Activated gamma-delta T cell (primary cell): ENCODE results near the gene SLC12A7.
"Not testable (repeated sequence)": the region's sequence is repeated elsewhere in the genome, so short reads cannot be mapped to it uniquely, and the experiment has no call there.

Source experiments
- DNase-seq: peaks from one replicate; lab custom pipeline; 2025; lab: John Stamatoyannopoulos, UW

The SLC12A7 gene

DNA sequence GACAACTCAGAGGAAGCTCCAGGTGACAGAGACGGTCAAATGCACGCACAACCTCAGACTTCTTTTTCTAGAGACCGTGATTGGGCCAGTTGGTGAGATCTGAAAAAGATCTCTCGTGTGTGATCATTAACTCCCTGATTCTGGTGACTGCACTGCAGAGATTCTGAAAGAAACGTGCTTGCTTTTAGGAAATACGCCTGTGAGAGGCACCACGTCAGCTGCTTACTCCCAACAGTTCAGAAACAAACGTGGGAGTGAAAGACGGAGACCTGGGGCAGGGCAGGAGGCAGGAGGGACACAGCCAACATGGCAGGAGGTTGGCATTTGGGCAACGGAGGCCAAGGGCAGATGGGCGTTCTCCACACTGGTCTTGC, 15.9 kb downstream of the SLC12A7 start:
- no peak for DNase-seq

DNA sequence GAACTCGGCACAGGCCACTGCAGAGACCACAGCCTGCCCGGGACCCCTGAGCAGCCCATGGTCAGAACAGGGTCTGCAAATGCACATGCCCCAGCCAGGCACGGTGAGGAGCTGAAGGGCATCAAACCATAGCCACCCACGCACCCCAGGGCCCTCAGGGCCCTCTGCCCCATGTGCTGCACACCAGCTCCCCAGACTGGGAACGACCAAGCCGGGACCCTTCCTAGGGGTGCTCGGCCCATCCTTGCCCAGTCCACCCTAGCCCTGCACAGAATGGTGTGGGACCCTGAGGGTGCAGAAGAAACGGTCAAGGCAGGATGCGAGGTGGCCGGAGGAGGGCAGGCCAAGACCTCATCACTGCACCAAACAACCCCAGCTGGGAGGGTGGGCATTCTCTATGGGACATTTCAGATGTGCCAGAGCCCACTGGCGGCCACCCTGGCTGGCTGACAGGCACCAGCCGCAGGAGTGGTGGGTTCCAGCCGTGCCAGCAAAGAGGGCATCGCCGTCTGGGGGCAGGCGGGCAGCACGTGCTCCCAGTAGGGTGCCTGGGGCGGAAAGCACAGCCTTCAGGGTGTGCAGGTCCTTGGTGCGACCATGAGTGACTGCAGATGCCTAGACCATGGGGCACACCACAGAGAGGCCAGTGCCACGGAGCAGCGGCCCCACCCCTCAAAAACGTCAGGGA, 16.4 kb downstream of the SLC12A7 start:
- DNase-seq, result no peak

DNA sequence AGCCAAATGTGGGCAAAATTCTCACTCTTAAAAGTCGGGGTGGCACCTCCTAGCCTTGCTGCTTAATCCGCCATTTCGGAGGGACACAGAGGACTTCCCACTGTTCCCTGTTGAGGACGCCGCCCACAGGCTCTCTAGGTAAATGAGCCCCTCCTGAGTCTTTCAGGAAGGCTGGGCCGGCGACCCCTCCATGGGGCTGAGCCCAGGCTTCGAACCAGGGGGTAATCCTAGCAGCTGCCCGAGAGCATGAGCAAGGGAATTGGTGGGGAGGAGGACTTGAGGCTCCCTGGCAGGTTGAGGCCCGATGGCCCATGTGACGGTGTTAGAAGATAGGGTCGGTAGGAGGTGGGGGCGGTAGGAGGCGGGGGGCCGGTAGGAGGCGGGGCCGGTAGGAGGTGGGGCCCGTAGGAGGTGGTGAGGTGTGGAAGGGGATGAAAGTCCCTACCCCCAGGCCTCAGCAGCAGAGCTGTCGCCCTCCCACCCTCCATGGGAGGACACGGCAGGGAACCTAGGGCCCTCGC, 17.1 kb downstream of the SLC12A7 start:
- no peak for DNase-seq

DNA sequence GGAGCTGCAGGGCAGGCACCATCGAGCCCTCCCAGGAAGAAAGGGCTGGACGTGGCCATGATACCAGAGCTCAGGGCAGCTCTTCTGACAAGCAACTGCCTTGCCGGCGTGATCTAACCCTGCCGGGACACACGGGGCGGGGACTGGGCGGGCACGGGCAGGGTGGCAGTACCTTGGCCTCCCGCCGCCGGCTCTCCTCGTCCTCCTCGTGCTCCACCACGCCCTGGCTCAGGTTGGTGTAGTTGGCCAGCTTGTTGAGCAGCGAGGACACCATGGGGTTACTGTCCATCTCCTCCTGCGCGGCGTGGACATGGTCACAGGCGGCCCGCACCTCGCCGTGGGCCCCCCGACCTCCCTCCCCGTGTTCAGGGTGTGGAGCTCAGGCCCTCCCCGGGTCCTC, 18.5 kb downstream of the SLC12A7 start:
- DNase-seq, result no peak

DNA sequence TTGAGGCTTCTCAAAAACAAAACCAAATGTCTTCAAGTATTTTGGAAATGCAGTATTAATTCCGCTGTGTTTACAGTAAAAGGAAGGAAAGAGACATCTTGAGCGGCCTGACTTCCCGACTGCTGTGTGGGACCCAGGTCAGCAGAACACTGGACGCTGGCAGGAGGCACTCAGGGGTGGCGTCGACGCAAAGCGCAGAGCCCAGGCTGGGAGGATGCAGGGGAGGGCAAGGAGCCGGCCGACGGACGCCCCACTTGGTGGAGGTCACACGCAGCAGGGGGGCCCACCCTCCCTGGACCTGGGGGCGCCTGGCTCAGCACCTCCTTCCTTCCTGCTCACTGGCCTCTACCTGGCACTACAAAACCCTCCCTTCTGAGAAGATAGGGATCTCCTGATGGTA, 19.7 kb downstream of the SLC12A7 start:
- DNase-seq, result no peak

DNA sequence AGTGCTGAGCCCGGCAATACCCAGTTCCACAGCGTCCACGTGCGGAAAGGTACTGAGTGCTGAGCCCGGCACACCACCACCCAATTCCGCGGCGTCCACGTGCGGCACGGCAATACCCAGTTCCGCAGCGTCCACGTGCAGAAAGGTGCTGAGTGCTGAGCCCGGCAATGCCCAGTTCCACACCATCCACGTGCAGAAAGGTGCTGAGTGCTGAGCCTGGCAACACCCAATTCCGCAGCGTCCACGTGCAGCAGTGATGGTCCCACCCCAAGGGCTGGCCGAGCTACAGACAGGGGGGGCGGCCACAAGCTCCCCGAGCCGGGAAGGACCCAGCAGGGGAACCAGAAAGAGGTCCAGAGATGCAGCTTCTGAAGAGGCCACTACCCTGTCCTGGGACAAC, 20.2 kb downstream of the SLC12A7 start:
- no peak for DNase-seq

DNA sequence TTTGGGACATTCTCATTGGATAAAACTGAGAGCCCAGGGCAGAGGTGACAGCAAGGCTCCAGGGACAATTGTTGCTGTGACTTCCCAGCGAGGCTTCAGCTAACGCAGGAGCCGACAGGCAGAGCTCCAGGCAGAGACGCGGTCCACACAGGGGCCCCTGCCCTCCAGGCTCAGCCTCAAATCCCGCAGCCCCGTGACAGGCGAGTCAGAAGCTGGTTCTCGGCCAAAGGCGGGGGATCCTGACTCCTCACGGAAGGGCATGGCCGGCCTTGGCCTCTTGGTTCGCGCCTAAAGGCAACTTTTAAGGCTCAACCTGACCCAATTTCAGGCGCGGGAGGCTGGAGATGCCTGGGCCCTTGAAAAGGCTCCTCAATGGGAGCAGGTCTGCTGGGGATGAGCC, 21.3 kb downstream of the SLC12A7 start:
- no peak for DNase-seq

DNA sequence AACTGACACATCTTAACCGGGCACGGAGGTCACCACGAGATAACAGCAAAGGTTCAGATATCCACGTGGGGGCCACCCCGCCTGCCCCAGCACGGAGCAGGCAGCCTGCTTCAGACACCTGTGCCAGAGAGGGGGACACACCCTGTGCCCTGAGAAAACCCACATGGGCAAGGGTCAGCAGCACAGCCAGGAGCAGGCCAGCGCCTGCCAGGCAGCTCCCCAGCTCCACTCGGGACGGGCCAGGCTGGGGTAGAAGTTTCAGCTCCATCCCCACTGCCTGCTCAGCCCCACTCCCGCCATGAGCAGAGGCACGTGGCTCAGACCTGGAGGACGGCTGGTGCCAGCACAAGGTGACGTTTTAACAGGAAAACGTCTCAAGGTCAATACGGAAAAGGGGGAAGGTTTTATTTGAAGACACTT, 22.2 kb downstream of the SLC12A7 start:
- DNase-seq, result no peak

DNA sequence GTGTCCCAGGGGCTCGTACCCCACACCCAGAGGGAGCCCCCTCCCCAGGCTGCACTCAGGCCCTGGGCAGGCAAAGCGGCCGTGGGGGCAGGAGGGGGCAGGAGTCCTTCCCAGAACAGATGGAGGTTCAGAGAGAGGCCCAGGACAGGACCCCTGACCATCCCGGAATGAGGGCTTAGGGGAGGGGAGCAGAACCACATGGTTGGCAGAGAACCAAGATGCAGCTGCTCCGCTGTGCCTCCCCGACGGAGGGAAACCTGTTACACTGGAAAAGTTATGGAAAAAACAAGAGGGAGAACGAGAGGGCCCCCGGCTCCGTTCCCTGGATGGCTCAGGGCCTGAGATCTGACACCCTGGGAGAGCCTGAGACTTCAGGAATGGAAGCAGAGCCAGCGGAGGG, 22.7 kb downstream of the SLC12A7 start:
- DNase-seq, result no peak

DNA sequence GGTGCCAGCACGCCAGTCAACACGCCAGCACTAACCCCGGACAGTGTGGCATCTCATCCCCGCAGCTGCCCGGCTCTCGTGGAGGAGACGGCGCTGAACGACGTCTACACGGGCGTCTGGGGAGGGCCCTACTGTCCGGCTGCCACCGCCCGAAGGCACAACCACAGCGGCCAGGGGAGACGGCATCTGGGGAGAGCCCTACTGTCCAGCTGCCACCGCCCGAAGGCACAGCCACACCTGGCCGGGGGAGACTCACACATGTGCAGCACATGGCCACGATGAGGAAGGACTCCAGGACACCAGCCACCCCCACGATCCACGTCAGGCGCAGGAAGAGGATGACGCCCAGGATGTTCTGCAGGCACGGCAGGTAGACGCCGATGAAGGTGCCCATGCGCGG, 23.1 kb downstream of the SLC12A7 start:
- no peak for DNase-seq

DNA sequence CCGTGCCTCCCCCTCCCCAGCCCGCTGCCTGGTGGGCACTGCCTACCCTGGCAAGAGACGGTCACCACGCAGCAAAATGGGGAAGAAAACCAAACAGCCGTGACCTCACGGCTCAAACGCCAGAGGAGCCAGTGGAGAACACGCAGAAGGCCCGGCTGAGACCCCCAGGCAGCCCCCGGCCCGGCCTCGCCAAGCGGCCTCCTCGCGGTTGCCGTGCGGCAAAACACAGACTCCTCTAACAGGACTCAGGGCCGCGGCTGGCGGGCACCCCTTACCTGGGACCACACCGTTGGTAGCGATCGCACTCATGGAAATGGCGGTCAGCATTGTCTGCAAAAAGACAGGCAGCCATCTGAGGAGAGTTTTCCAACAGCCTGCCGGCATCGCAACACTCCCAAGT, 23.8 kb downstream of the SLC12A7 start:
- DNase-seq, result no peak

DNA sequence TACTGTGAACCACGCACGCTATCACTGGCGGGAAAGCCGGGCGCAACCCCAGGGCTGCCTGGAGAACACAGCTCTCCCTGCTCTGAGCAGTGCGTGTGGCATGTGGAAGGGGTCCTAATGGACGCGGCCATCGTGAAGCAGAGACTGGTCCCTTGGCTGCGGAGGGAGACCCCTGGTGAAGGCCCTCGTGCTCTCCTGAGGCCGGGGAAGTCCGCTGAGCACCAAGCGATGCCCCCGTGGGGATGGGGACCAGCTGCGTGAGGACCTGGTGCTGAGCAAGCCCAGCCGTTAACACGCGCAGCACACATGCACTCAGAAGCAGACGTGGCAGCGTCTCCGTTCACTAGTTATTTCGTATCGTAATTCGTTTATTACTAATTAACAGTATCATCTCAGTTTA, 24.4 kb downstream of the SLC12A7 start:
- no peak for DNase-seq

DNA sequence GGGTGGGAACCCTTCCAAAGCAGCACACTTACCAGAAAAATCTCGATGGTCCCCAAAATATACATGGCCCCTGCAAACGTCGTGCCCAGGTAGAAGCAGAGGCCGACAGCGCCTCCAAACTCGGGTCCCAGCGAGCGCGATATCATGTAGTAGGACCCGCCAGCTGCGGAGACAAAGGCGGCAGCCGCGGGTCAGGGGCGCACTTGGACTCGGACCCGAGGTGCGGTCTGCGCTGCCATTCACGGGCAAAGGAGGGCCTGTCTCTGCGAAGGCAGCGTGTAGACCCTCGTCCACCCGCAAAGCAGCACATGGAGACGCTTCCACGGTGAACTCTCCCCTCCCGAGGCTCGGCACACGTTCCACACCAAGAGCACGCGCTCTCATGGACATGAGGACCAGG, 25.0 kb downstream of the SLC12A7 start:
- DNase-seq, result no peak

DNA sequence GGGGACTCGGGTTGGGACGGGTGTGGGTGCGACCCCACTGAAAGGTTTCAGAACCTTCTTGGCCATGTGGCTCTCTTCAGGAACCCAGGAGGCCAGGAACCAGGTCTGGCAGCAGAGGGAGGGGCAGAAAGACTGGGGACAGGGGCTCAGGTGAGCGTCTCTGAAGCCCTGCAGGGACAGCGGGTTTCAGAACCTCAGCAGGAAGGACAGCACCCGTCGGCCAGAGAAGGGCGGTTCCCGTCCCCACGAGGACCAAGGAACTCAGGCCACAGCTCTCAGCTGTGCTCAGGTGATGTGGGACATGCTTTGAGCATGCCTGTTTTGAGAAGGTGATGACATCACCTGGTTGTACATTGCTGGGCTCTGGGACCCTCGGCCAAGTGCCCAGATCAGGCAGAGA, 25.7 kb downstream of the SLC12A7 start:
- DNase-seq, result no peak

DNA sequence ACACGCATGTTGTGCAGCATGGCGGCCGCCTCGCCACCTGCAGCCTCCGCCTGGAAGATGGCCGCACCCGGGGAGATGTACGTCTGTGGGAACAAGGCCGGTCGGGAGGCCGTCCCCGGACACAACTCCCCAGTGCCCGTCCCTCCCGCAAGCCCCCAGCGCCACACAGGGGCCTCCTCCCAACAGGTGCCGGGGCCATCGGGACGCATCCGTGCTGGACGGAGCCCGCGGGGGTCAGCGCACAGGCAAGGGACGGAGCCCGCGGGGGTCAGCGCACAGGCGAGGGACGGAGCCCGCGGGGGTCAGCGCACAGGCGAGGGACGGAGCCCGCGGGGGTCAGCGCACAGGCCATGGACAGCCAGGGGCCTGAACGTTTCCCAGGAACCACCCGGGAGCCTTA, 26.5 kb downstream of the SLC12A7 start:
- no peak for DNase-seq

DNA sequence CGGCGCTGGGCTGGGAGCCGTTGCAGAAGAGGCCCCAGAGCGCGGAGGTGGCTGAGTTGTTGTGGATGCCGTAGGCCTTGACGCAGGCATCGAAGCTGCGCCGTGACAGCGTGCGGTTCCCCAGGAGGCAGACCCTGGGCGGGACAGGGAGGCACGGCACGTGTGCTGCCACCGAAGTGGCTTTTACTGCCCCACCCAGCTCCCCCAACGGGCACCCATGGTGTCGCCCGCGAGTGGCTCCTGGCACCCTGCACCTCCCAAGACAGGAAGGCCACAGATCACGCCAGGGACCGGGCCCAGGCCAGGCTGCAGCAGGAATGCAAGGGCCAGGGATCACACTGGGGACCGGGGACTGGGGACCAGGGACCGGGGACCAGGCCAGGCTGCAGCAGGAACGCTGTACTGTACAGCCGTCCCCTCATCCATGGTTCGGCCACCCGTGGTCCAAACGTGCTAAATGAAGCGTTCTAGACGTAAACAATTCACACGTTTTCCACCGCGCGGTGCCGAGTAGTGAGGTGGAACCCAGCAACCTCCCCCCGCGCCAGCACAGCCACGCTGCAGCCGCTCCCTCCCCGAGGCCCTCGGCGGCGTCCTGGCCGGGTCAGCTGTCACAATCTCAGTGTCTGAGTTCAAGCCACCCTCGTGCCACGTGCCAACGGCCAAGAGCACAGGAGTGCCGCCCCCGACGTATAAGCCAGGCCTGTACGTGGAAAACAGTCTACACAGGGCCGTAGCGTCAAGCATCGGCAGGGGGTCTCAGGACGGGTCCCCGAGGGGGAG, 27.8 kb downstream of the SLC12A7 start:
- DNase-seq, result no peak

DNA sequence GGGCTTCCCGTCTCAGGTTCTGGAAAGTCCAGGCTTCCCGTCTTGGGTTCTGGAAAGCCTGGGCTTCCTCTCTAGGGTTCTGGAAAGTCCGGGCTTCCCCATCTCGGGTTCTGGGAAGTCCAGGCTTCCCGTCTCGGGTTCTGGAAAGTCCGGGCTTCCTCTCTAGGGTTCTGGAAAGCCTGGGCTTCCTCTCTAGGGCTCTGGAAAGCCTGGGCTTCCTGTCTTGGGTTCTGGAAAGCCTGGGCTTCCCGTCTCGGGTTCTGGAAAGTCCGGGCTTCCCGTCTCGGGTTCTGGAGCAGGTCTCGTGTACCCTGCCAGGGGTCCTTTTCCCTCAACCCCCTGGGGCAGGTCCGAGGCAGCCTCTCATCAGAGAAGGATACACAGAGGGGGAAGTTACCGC, 28.8 kb downstream of the SLC12A7 start:
- not testable (repeated sequence) for DNase-seq

DNA sequence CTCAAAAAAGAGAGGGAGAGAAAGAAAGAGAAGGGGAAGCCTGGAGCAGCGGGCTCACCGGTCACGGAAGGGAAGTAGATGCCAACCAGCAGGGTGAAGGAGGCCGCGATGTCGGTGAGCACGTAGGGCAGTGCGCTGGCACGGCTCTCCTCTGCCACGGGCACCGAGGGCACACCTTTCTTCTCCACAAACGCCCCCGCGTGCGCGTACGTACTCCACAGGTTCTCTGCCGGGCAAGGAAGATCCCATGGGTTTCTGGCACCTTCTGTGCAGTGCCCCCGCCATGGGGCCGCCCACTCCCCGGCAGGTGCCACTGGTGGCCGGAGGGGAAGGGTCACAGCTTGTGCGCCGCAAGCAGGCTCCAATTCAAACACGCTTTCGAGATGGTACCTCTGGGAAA, 30.3 kb downstream of the SLC12A7 start:
- DNase-seq, result no peak

DNA sequence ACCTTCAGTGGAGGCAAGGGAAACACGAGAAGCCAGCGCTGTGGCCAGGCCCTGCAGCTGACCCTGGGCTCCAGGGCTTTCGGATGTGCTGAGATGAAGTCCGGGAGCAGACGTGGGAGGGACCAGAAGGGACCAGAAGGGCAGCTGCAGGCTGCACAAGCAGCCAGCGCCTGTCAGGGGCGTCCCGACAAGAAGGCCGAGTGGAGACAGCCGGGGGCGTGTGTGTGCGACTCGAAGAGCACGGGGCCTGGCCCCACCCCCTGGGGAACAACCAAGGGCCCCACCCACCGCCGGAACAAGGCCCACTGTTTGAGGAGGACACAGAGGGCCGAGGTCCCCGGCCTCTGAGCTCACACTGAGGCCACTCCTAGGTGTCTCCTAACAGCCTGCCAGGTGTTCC, 31.4 kb downstream of the SLC12A7 start:
- DNase-seq, result no peak

DNA sequence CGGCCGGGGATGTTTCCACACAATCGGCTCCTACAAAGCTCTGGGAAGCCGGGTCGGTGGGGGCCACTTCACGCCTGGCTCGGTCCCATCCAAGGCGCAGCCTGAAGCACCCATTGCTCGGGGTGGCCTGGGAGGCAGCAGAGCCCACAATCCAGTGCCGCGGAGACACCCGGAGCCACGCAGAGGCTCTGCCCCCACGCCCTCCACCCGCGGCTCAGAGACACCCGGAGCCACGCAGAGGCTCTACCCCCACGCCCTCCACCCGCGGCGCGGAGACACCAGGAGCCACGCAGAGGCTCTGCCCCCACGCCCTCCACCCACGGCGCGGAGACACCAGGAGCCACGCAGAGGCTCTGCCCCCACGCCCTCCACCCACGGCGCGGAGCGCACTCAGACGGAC, 31.9 kb downstream of the SLC12A7 start:
- no peak for DNase-seq

DNA sequence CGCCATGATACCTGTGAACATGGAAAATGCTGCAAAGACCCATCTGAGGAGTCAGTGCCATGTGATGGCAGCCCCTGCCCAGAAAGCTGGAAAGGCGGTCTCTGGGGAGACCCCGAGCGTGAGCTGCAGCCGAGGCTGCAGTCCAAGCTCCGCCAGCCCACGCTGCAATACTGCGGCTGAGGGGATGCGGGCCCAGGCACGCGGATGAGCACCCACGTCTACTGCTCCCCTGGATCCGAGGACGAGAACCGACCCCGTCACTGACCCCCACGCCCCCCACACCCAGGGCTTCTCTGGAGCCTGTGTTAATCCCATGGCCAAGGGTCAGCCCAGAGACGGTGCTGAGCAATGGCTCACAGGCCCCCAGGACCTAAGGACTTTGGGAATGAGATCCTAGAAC, 32.4 kb downstream of the SLC12A7 start:
- no peak for DNase-seq

DNA sequence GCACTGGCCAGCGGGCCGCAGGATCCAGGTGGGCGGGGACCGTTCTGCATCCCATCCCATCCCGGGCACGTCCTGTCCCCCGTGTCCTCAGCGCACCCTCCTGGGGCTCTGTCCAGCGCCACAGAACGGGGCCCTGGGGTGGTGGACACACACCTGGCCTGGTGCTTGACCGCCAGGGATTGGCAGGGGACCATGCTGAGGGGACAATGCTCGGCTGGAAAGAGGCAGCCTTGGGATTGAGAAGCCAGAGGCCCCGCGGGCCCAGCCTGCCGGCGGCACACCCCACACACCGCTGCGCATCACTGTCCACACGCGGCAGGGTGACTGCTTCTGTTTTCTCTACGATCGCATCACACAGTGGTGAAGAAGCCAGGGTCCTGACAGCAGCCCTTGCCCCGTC, 33.0 kb downstream of the SLC12A7 start:
- no peak for DNase-seq

DNA sequence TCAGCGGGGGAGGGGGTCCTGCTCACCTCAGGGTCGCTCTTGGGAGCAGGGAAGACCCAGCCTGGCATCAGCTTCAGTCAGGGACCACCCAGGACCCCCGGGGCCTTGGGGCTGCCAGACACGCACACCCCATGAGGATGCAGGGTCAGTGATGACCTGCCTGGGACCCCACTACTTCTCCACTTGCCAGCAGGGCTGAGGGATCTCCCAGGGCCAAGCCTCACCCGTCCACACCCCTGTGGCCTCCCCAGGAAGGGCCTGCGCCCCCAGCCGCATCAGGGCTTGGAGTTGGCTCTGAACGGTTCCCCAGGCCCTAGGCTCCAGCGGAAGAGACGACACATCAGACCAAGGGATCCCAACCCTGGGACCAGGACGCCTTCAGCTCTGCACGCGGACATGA, 33.7 kb downstream of the SLC12A7 start:
- no peak for DNase-seq
